Keratinocyte (primary cell): Measurements from ENCODE around the gene GLIPR1L1.

Source experiments
- CTCF ChIP-seq, 3 experiments: IDR thresholded peaks in 1 of 3; conservative IDR thresholded peaks in 1 of 3; optimal IDR thresholded peaks in 1 of 3; 2 replicates in 2 of 3; 3 replicates in 1 of 3; pipeline versions ENCODE3 to v1.5.1; 2011; ENCODE audit warnings: low read length in 3 of 3, mild to moderate bottlenecking in 3 of 3, moderate library complexity in 2 of 3, control low read depth in 1 of 3, inconsistent platforms in 1 of 3; ENCODE audit not compliant: insufficient read depth in 2 of 3; ENCODE audit errors: extremely low read depth in 1 of 3
- EZH2 ChIP-seq: IDR thresholded peaks from one replicate; pipeline ENCODE4 v1.6.1; 2012; ENCODE audit warnings: inconsistent platforms, mild to moderate bottlenecking, low read length, moderate library complexity

- no peak for TF ChIP-seq CTCF (optimal IDR thresholded peaks at IDR 0.05 in 1 of 3, IDR thresholded peaks at IDR 0.05 in 1 of 3, conservative IDR thresholded peaks at IDR 0.05 in 1 of 3; ENCODE audit: extremely low read depth in 1 of 3, insufficient read depth in 2 of 3, low read length in 3 of 3)
- no peak for TF ChIP-seq EZH2
Measured at GRCh38 chr12:75302225-75302624, 32.2 kb upstream of the GLIPR1L1 start.
